ENCODE results near the gene CDKL1. TPM values are rescaled to one million over a fixed set of nuclear protein-coding genes. Genes with fewer than 3 reads are reported as not detected.

CDKL1 gene
- total and polyA plus RNA-seq, 2 donors (not counting 1 experiment from before 2014, with no cell fraction given): 5.3 to 7.9 TPM

DNA sequence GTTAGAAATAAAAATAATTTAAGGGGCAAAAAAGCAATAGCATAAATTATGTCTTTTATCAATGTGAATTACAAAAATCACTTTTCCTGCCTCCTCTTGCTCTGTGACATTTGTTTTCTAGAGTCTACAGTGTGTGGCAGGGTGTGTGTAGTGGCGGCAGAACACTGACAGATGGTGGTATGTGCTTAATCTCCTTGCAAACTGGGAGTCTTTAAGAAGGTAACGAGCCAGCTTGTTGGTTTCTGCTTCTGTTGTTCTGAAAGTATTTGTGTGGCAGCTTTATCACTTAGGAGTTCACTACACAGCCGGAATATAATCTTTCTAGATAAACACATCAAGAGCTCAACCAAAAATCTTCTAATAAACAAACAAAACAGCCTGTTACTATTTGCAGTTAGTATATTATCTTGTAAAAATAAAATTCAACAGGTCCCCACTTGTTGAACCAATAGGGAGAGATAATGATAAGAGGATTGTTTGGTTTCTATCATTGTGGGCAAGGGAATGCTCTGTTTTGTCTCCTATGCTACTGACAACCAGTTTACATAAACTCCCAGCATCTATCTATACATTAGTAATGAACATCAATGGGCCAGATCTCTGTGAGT is 13.0 kb downstream of the CDKL1 start:
- TF ChIP-seq, protein P1, sequence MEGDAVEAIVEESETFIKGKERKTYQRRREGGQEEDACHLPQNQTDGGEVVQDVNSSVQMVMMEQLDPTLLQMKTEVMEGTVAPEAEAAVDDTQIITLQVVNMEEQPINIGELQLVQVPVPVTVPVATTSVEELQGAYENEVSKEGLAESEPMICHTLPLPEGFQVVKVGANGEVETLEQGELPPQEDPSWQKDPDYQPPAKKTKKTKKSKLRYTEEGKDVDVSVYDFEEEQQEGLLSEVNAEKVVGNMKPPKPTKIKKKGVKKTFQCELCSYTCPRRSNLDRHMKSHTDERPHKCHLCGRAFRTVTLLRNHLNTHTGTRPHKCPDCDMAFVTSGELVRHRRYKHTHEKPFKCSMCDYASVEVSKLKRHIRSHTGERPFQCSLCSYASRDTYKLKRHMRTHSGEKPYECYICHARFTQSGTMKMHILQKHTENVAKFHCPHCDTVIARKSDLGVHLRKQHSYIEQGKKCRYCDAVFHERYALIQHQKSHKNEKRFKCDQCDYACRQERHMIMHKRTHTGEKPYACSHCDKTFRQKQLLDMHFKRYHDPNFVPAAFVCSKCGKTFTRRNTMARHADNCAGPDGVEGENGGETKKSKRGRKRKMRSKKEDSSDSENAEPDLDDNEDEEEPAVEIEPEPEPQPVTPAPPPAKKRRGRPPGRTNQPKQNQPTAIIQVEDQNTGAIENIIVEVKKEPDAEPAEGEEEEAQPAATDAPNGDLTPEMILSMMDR (IDR thresholded peaks at IDR 0.05): no peak
- no peak for TF ChIP-seq EZH2 (IDR thresholded peaks at IDR 0.05; ENCODE audit: borderline replicate concordance, insufficient read depth, low read depth, low read length, poor library complexity, severe bottlenecking)
- H3K27me3 ChIP-seq (replicated peaks in 1 of 4; ENCODE audit: control extremely low read depth in 1 of 4, control insufficient read depth in 3 of 4, insufficient read depth in 4 of 4, low read length in 3 of 4): no peaks in the 10 kb centered on the region
- POLR2A ChIA-PET: no interaction called here
- no peak overlapping the region for H3K9ac ChIP-seq (ENCODE audit: low read length)
- H3K27me3 Mint-ChIP-seq: no peaks in the 10 kb centered on the region
- H3K4me1 Mint-ChIP-seq: no peaks in the 10 kb centered on the region
- CTCF ChIA-PET: no interaction called here
- H3K9me3 ChIP-seq (ENCODE audit: control extremely low read depth in 1 of 3, control insufficient read depth in 2 of 3, insufficient read depth in 1 of 3, low read length in 2 of 3): no peaks in the 10 kb centered on the region
- no peak overlapping the region for H3K27ac ChIP-seq (ENCODE audit: low read length in 2 of 2)
- no peak overlapping the region for H3K4me2 ChIP-seq (replicated peaks; ENCODE audit: low read depth, low read length, poor library complexity, severe bottlenecking)
- no peaks in the 10 kb centered on the region for H3K4me1 ChIP-seq (ENCODE audit: control insufficient read depth in 2 of 2, insufficient read depth in 2 of 2, low read length in 2 of 2)
- intact Hi-C loops (cut with micrococcal nuclease): no loop called here
- no peaks in the 10 kb centered on the region for H4K20me1 ChIP-seq (ENCODE audit: control insufficient read depth, insufficient read depth, low read length, poor library complexity, severe bottlenecking)
- H3K9me3 Mint-ChIP-seq (ENCODE audit: insufficient read depth): no peaks in the 10 kb centered on the region
- no peak for ATAC-seq (ENCODE audit: low read depth)
- no peaks in the 10 kb centered on the region for H3K36me3 ChIP-seq (replicated peaks in 1 of 2; ENCODE audit: control extremely low read depth in 1 of 2, control insufficient read depth in 1 of 2, extremely low read depth in 1 of 2, insufficient read depth in 2 of 2, low read length in 1 of 2)
- 100% methylated on average over 1 of the region's 3 CpGs for WGBS (ENCODE audit: insufficient coverage)
- H3K79me2 ChIP-seq (ENCODE audit: control insufficient read depth, insufficient read depth, low read length): no peaks in the 10 kb centered on the region
- no peak for DNase-seq
- H3K4me3 Mint-ChIP-seq: no peak overlapping the region
- no peak overlapping the region for H3K4me3 ChIP-seq (ENCODE audit: control extremely low read depth in 1 of 5, extremely low read depth in 1 of 5, insufficient read depth in 1 of 5, low read depth in 2 of 5, low read length in 4 of 5)
- H2AFZ ChIP-seq (ENCODE audit: insufficient read depth, low read depth, low read length, poor library complexity, severe bottlenecking): no peak overlapping the region
- H3K27ac Mint-ChIP-seq: no peak overlapping the region

DNA sequence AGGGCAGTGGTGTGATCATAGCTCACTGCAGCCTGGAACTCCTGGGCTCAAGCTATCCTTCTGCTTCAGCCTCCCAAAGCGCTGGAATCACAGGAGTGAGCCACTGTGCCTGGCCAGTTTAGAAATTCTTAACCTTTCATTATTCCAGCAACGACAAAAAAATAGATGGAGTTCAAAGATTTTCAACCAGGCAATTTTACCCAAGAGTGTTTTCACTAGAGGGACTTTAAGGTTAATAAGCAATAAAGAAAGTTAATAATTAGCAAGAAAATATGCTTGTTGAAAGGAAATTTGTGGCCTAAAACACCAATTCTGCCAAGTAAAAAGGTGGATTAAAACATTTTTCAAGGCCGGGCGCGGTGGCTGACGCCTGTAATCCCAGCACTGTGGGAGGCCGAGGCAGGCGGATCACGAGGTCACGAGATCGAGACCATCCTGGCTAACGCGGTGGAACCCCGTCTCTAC is 14.8 kb downstream of the CDKL1 start:
- H3K9me3 ChIP-seq (ENCODE audit: control extremely low read depth in 1 of 3, control insufficient read depth in 2 of 3, insufficient read depth in 1 of 3, low read length in 2 of 3): no peaks in the 10 kb centered on the region
- no peak overlapping the region for H3K4me3 ChIP-seq (ENCODE audit: control extremely low read depth in 1 of 5, extremely low read depth in 1 of 5, insufficient read depth in 1 of 5, low read depth in 2 of 5, low read length in 4 of 5)
- Mint-ChIP-seq H3K4me3 (no peak overlapping the region), H3K27me3 (no peaks in the 10 kb centered on the region), H3K27ac (no peak overlapping the region), H3K9me3 (ENCODE audit: insufficient read depth) (no peaks in the 10 kb centered on the region), H3K4me1 (no peaks in the 10 kb centered on the region)
- ChIA-PET CTCF (interaction anchor here (1.1 kb wide), 1 partner anchor 65 kb away, joined by 3 read pairs; no protein-coding TSS in a partner anchor), POLR2A (interaction anchor here (0.6 kb wide), 1 partner anchor 554 kb away, joined by 8 read pairs; no protein-coding TSS in a partner anchor)
- no peaks in the 10 kb centered on the region for H3K36me3 ChIP-seq (replicated peaks in 1 of 2; ENCODE audit: control extremely low read depth in 1 of 2, control insufficient read depth in 1 of 2, extremely low read depth in 1 of 2, insufficient read depth in 2 of 2, low read length in 1 of 2)
- ATAC-seq (ENCODE audit: low read depth) (no peak), DNase-seq (no peak)
- H3K4me1 ChIP-seq (ENCODE audit: control insufficient read depth in 2 of 2, insufficient read depth in 2 of 2, low read length in 2 of 2): no peaks in the 10 kb centered on the region
- no peak overlapping the region for H2AFZ ChIP-seq (ENCODE audit: insufficient read depth, low read depth, low read length, poor library complexity, severe bottlenecking)
- no peak overlapping the region for H3K27ac ChIP-seq (ENCODE audit: low read length in 2 of 2)
- H3K27me3 ChIP-seq (replicated peaks in 1 of 4; ENCODE audit: control extremely low read depth in 1 of 4, control insufficient read depth in 3 of 4, insufficient read depth in 4 of 4, low read length in 3 of 4): no peaks in the 10 kb centered on the region
- no peaks in the 10 kb centered on the region for H3K79me2 ChIP-seq (ENCODE audit: control insufficient read depth, insufficient read depth, low read length)
- H3K4me2 ChIP-seq (replicated peaks; ENCODE audit: low read depth, low read length, poor library complexity, severe bottlenecking): no peak overlapping the region
- TF ChIP-seq, protein P1 (IDR thresholded peaks at IDR 0.05): no peak
- TF ChIP-seq EZH2 (IDR thresholded peaks at IDR 0.05; ENCODE audit: borderline replicate concordance, insufficient read depth, low read depth, low read length, poor library complexity, severe bottlenecking): no peak
- 99% methylated on average over 12 of the region's 14 CpGs for WGBS (ENCODE audit: insufficient coverage)
- intact Hi-C loops (cut with micrococcal nuclease): no loop called here
- H4K20me1 ChIP-seq (ENCODE audit: control insufficient read depth, insufficient read depth, low read length, poor library complexity, severe bottlenecking): no peaks in the 10 kb centered on the region
- no peak overlapping the region for H3K9ac ChIP-seq (ENCODE audit: low read length)
